ENCODE results near the gene ORC6. TPM values are rescaled to one million over a fixed set of nuclear protein-coding genes. Genes with fewer than 3 reads are reported as not detected.

ORC6 gene
- total RNA-seq, 2 experiments from 2014 or later, result 59.0 to 61.3 TPM

Other genes starting within 250 kb of the ORC6 start
- gene SHCBP1, start 68.3 kb upstream of the ORC6 start, total RNA-seq, result 10 to 100 TPM; 53.1 to 60.6 TPM
- gene VPS35, start 481 bp upstream of the ORC6 start, total RNA-seq, result 10 to 100 TPM; 58.8 to 87.2 TPM
- gene MYLK3, start 58.7 kb downstream of the ORC6 start, total RNA-seq, result not detected
- 10 to 100 TPM; 13.3 to 19.1 TPM for gene C16orf87, start 141.5 kb downstream of the ORC6 start, total RNA-seq
- gene GPT2, start 194.7 kb downstream of the ORC6 start, total RNA-seq, result 10 to 100 TPM in 1 of 2 experiments, 1 to 10 TPM in 1; 9.6 to 21.4 TPM